Measurements from ENCODE around the gene AKT3. TPM values are rescaled to one million over a fixed set of nuclear protein-coding genes. Genes with fewer than 3 reads are reported as not detected.

AKT3 gene
- total and polyA plus RNA-seq, 2 of the 8 experiments (the other 6 are each of a cell fraction or from before 2014, with no cell fraction given), result 6.0 to 36.4 TPM

DNA sequence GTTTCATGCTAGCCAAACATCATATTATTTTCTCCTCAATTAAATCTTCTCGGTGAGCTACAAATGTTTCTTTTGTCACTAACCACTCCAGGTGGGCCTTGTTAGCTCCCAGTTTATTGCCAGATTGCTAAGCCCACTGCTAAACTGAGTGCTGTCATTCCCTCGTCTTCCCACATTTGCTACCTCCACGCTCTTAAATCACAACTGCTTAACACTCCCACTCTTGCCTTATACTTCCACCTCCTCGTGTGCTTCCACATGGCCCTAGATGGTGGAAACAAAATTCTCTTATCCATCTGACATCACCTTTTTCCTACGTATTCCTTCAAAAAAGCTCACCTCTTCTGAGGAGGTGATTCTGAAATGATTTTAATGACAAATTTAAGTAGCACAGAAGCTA, 34.6 kb upstream of the AKT3 start:
- no peaks in the 10 kb centered on the region for H3K4me1 ChIP-seq (replicated peaks in 1 of 4; ENCODE audit: control insufficient read depth in 3 of 4, insufficient read depth in 4 of 4, low read length in 3 of 4)
- H3K14ac ChIP-seq (ENCODE audit: insufficient read length), result no peak overlapping the region
- no peak overlapping the region for H2BK5ac ChIP-seq (ENCODE audit: low read depth, low read length)
- 84% methylated on average over 5 of the region's 5 CpGs; no CpG with 5 or more reads in 1 of the 2 experiments for WGBS, 2 experiments (ENCODE audit: extremely low coverage in 1 of 2, insufficient coverage in 1 of 2, insufficient read length in 1 of 2, insufficient replicate concordance in 2 of 2, low coverage in 1 of 2, low lambda C conversion rate in 2 of 2, missing lambda C conversion rate in 1 of 2)
- H3K18ac ChIP-seq (ENCODE audit: extremely low read depth, low read length), result no peak overlapping the region
- H3K79me2 ChIP-seq (ENCODE audit: control insufficient read depth in 1 of 2, insufficient read depth in 2 of 2, low read length in 2 of 2), result no peaks in the 10 kb centered on the region
- no peak overlapping the region for H2AK5ac ChIP-seq (ENCODE audit: low read depth, low read length)
- H2BK12ac ChIP-seq (ENCODE audit: low read depth, low read length), result no peak overlapping the region
- no peaks in the 10 kb centered on the region for H3K9me3 ChIP-seq (ENCODE audit: insufficient read depth in 2 of 2, low read depth in 1 of 2, low read length in 1 of 2)
- no peak overlapping the region for H4K8ac ChIP-seq (ENCODE audit: extremely low read depth, insufficient read depth, low read length)
- no peaks in the 10 kb centered on the region for H3K79me1 ChIP-seq (ENCODE audit: low read depth, low read length)
- H2BK20ac ChIP-seq (ENCODE audit: low read length), result no peak overlapping the region
- no peak overlapping the region for H3K23ac ChIP-seq (ENCODE audit: insufficient read length)
- H2BK15ac ChIP-seq (ENCODE audit: low read length), result no peak overlapping the region
- no peaks in the 10 kb centered on the region for H4K20me1 ChIP-seq (replicated peaks in 1 of 2; ENCODE audit: control insufficient read depth in 1 of 2, insufficient read depth in 2 of 2, low read length in 2 of 2)
- no peaks in the 10 kb centered on the region for H3K27me3 ChIP-seq (replicated peaks in 1 of 4; ENCODE audit: control insufficient read depth in 3 of 4, extremely low read depth in 1 of 4, insufficient read depth in 3 of 4, low read length in 3 of 4)
- no peak overlapping the region for H3K4ac ChIP-seq (replicated peaks; ENCODE audit: insufficient read length, low read depth, low read length)
- no peak overlapping the region for H4K91ac ChIP-seq (replicated peaks; ENCODE audit: insufficient read length, low read length)
- H3K9ac ChIP-seq (replicated peaks in 1 of 4; ENCODE audit: extremely low read depth in 1 of 4, low read depth in 3 of 4, low read length in 3 of 4), result no peak overlapping the region
- no peak overlapping the region for H3K4me3 ChIP-seq (ENCODE audit: extremely low read depth in 1 of 4, insufficient read depth in 2 of 4, low read depth in 3 of 4, low read length in 4 of 4)
- FAIRE-seq (no peak), DNase-seq (ENCODE audit: low read depth in 1 of 2, low spot score in 2 of 2) (no peak)
- no peak overlapping the region for H2BK120ac ChIP-seq (replicated peaks; ENCODE audit: low read depth, low read length)
- ChIA-PET CTCF (ENCODE audit: partially characterized antibody) (no interaction called here), POLR2A (ENCODE audit: partially characterized antibody) (no interaction called here)
- no peaks in the 10 kb centered on the region for H3K23me2 ChIP-seq (ENCODE audit: low read depth, low read length)
- H3K4me2 ChIP-seq (ENCODE audit: insufficient read depth in 1 of 2, low read depth in 2 of 2, low read length in 2 of 2), result no peak overlapping the region
- no peaks in the 10 kb centered on the region for H3K36me3 ChIP-seq (ENCODE audit: control insufficient read depth in 2 of 4, insufficient read depth in 4 of 4, low read length in 3 of 4)
- H3K56ac ChIP-seq (replicated peaks; ENCODE audit: insufficient read length, low read depth, low read length), result no peak overlapping the region
- H2AFZ ChIP-seq (ENCODE audit: low read length), result no peak overlapping the region
- no peak overlapping the region for H4K5ac ChIP-seq (ENCODE audit: insufficient read length, low read depth, low read length)
- H3K27ac ChIP-seq (ENCODE audit: low read depth, low read length), result no peak overlapping the region
- TF ChIP-seq SUZ12 (IDR thresholded peaks at IDR 0.05; ENCODE audit: low read length) (no peak), POLR2AphosphoS5 (IDR thresholded peaks at IDR 0.05; ENCODE audit: low read depth, low read length) (no peak), POLR2A (IDR thresholded peaks at IDR 0.05; ENCODE audit: control extremely low read depth in 1 of 2, low read depth in 2 of 2, low read length in 2 of 2) (no peak), SAP30 (IDR thresholded peaks at IDR 0.05; ENCODE audit: insufficient read depth, insufficient replicate concordance, low read length) (no peak), PHF8 (conservative IDR thresholded peaks at IDR 0.05; ENCODE audit: low read depth, low read length) (no peak), KDM1A (IDR thresholded peaks at IDR 0.05; ENCODE audit: borderline replicate concordance, low read length) (no peak), BRCA1 (IDR thresholded peaks at IDR 0.05; ENCODE audit: low read depth, low read length) (no peak), BCL11A (IDR thresholded peaks at IDR 0.05; ENCODE audit: low read depth in 2 of 2, low read length in 2 of 2) (no peak), RFX5 (IDR thresholded peaks at IDR 0.05; ENCODE audit: borderline replicate concordance, low read depth, low read length) (no peak), JUN (IDR thresholded peaks at IDR 0.05; ENCODE audit: low read depth, low read length) (no peak), TCF12 (IDR thresholded peaks at IDR 0.05; ENCODE audit: low read depth, low read length) (no peak), RXRA (IDR thresholded peaks at IDR 0.05; ENCODE audit: insufficient read depth, low read depth, low read length) (no peak), CHD1 (IDR thresholded peaks at IDR 0.05; ENCODE audit: low read depth, low read length) (no peak), KDM5A (IDR thresholded peaks at IDR 0.05; ENCODE audit: low read length) (no peak), CHD2 (IDR thresholded peaks at IDR 0.05; ENCODE audit: low read length) (no peak)
- TF ChIP-seq, protein P1, sequence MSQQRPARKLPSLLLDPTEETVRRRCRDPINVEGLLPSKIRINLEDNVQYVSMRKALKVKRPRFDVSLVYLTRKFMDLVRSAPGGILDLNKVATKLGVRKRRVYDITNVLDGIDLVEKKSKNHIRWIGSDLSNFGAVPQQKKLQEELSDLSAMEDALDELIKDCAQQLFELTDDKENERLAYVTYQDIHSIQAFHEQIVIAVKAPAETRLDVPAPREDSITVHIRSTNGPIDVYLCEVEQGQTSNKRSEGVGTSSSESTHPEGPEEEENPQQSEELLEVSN (IDR thresholded peaks at IDR 0.05), result no peak

All from H1 (cell line).